HCT116 (cell line): ENCODE data around the gene CADM3. TPM values are rescaled to one million over a fixed set of nuclear protein-coding genes. Genes with fewer than 3 reads are reported as not detected.

Experiments
- ATAC-seq: fragments of 200-7000 bp; cut with Tn5 transposase; 2 replicates; pipeline ENCODE4 v1.9.1; 2020; ENCODE audit warnings: mild to moderate bottlenecking, moderate library complexity
- BruUV-seq: library from RNA; stranded (reverse); fragments of 400-500 nt; replicated peaks from 2 replicates; lab custom pipeline; 2021; lab: Mats Ljungman, UMichigan
- CTCF ChIA-PET: fragments of 300-600 bp; sonication (Branson Sonifier 250); formaldehyde crosslinking; loops from one replicate; lab custom pipeline; 2021; ENCODE audit warnings: antibody characterized with exemption; lab: Charles Lee
- POLR2A ChIA-PET: fragments of 300-600, 350-600 bp; sonication (Branson Sonifier 250); formaldehyde crosslinking; loops from one replicate; lab custom pipeline; 2021; ENCODE audit warnings: antibody characterized with exemption; lab: Charles Lee
- RAD21 ChIA-PET, 2 experiments: fragments of 300-600 bp; sonication (Branson Sonifier 250); formaldehyde crosslinking; loops; one replicate each; lab custom pipeline; 2023; ENCODE audit warnings: low total read pairs in 2 of 2; ENCODE audit not compliant: uncharacterized antibody in 2 of 2, unreplicated experiment in 2 of 2, low non-redundant PET in 1 of 2; lab: Charles Lee
- DNase-seq: peaks from one replicate; pipeline ENCODE4 v3.0.0-alpha.2; 2010; ENCODE audit warnings: low read depth, low spot score
- H2AFZ ChIP-seq: fragments of 200-600 bp; shearing (Covaris generic), sonication (generic); 2 replicates; pipeline ENCODE4 v1.6.1; 2017; ENCODE audit warnings: low read depth, mixed run types, mixed read lengths, antibody characterized with exemption, low read length; ENCODE audit not compliant: poor library complexity, severe bottlenecking
- H3K27ac ChIP-seq: 2 replicates; pipeline ENCODE4 v1.5.1; 2012; ENCODE audit warnings: low read depth, low read length
- H3K27me3 ChIP-seq: fragments of 200-600 bp; sonication (generic); 2 replicates; pipeline ENCODE4 v1.6.1; 2016; ENCODE audit warnings: mixed run types, low read length, mixed read lengths; ENCODE audit not compliant: insufficient read depth
- H3K36me3 ChIP-seq, 2 experiments: fragments of 200-500 bp in 1 of 2; fragments of 200-600 bp in 1 of 2; sonication (Bioruptor generic) in 1 of 2; sonication (generic) in 1 of 2; 2 replicates each; pipeline versions ENCODE4 v1.5.1 to v1.6.1; 2014 to 2016; ENCODE audit warnings: low read length in 2 of 2, inconsistent platforms in 1 of 2, mixed read lengths in 1 of 2, mixed run types in 1 of 2; ENCODE audit not compliant: insufficient read depth in 2 of 2, control insufficient read depth in 1 of 2
- H3K4me1 ChIP-seq, 2 experiments: fragments of 200-600 bp in 1 of 2; sonication (generic) in 1 of 2; 2 replicates each; pipeline versions ENCODE4 v1.5.1 to v1.6.1; 2012 to 2017; ENCODE audit warnings: low read length in 2 of 2, inconsistent platforms in 1 of 2, mild to moderate bottlenecking in 1 of 2, mixed read lengths in 1 of 2, mixed run types in 1 of 2, moderate library complexity in 1 of 2; ENCODE audit not compliant: insufficient read depth in 2 of 2, control insufficient read depth in 1 of 2
- H3K4me2 ChIP-seq: fragments of 200-600 bp; sonication (generic); 2 replicates; pipeline ENCODE4 v1.6.1; 2017; ENCODE audit warnings: mixed run types, low read length, mixed read lengths
- H3K4me3 ChIP-seq, 2 experiments: fragments of 200-600 bp in 1 of 2; sonication (generic) in 1 of 2; replicated peaks in 1 of 2; 2 replicates each; pipeline ENCODE4 v1.5.1; 2011 to 2016; ENCODE audit warnings: low read length in 2 of 2, control low read depth in 1 of 2, low read depth in 1 of 2, mild to moderate bottlenecking in 1 of 2, mixed read lengths in 1 of 2, mixed run types in 1 of 2
- H3K79me2 ChIP-seq: fragments of 200-600 bp; sonication (generic); 2 replicates; pipeline ENCODE4 v1.6.1; 2017; ENCODE audit warnings: mild to moderate bottlenecking, mixed run types, low read length, moderate library complexity, mixed read lengths; ENCODE audit not compliant: insufficient read depth
- H3K9ac ChIP-seq: fragments of 200-600 bp; sonication (generic); 2 replicates; pipeline ENCODE4 v1.6.1; 2016; ENCODE audit warnings: low read length, mixed read lengths
- H3K9me2 ChIP-seq: fragments of 200-600 bp; sonication (generic), shearing (Covaris generic); 2 replicates; pipeline ENCODE4 v1.6.1; 2017; ENCODE audit warnings: mixed run types, mild to moderate bottlenecking, moderate library complexity; ENCODE audit not compliant: insufficient read depth
- H3K9me3 ChIP-seq, 2 experiments: fragments of 200-500 bp in 1 of 2; fragments of 200-600 bp in 1 of 2; sonication (Bioruptor generic) in 1 of 2; sonication (generic) in 1 of 2; 2 replicates each; pipeline ENCODE4 v1.6.1; 2014 to 2017; ENCODE audit warnings: low read length in 2 of 2, mixed read lengths in 2 of 2, inconsistent platforms in 1 of 2, low read depth in 1 of 2, mild to moderate bottlenecking in 1 of 2, mixed run types in 1 of 2, moderate library complexity in 1 of 2; ENCODE audit not compliant: control insufficient read depth in 1 of 2, insufficient read depth in 1 of 2
- H4K20me1 ChIP-seq: fragments of 200-600 bp; sonication (generic), shearing (Covaris generic); 2 replicates; pipeline ENCODE4 v1.6.1; 2017; ENCODE audit warnings: mixed run types, mild to moderate bottlenecking, moderate library complexity; ENCODE audit not compliant: insufficient read depth
- ATF3 ChIP-seq: IDR thresholded peaks from 2 replicates; pipeline ENCODE4 v1.6.1; 2012
- CEBPB ChIP-seq: IDR thresholded peaks from 2 replicates; pipeline ENCODE4 v1.6.1; 2012; ENCODE audit warnings: low read depth
- CTCF ChIP-seq, 3 experiments: fragments of 200-600 bp in 1 of 3; sonication (generic) in 1 of 3; IDR thresholded peaks in 2 of 3; conservative IDR thresholded peaks in 1 of 3; 2 replicates each; pipeline ENCODE4 v1.5.1; 2012 to 2017; ENCODE audit warnings: low read depth in 2 of 3, low read length in 2 of 3, antibody characterized with exemption in 1 of 3, borderline replicate concordance in 1 of 3, control low read depth in 1 of 3, mild to moderate bottlenecking in 1 of 3, mixed read lengths in 1 of 3, mixed run types in 1 of 3, moderate library complexity in 1 of 3; ENCODE audit not compliant: insufficient read depth in 1 of 3
- EGR1 ChIP-seq: IDR thresholded peaks from 2 replicates; pipeline ENCODE4 v1.6.1; 2012; ENCODE audit warnings: low read depth
- SIN3A ChIP-seq: IDR thresholded peaks from 2 replicates; pipeline ENCODE4 v1.6.1; 2012; ENCODE audit warnings: low read depth
- SP1 ChIP-seq: IDR thresholded peaks from 2 replicates; pipeline ENCODE4 v1.6.1; 2012; ENCODE audit warnings: low read depth
- SRF ChIP-seq: IDR thresholded peaks from 2 replicates; pipeline ENCODE4 v1.6.1; 2012; ENCODE audit warnings: low read depth
- TCF7L2 ChIP-seq: IDR thresholded peaks from 2 replicates; pipeline ENCODE4 v1.7.0; 2011; ENCODE audit warnings: borderline replicate concordance, inconsistent platforms; ENCODE audit not compliant: insufficient read depth, insufficient read length; ENCODE audit errors: extremely low read depth
- YY1 ChIP-seq: IDR thresholded peaks from 2 replicates; pipeline ENCODE4 v1.6.1; 2011; ENCODE audit warnings: low read length, low read depth, moderate library complexity, mild to moderate bottlenecking; ENCODE audit not compliant: insufficient replicate concordance; ENCODE audit errors: extremely low read depth
- ZFX ChIP-seq: fragments of 450-650 bp; IDR thresholded peaks from 2 replicates; pipeline ENCODE4 v1.6.1; 2017
- intact Hi-C: fragments of 100-400 bp; cut with micrococcal nuclease; formaldehyde crosslinking; loops from 2 replicates; pipeline ENCODE4 v1.10.0; 2022
- total RNA-seq: library from RNA; stranded (reverse); gene quantifications from one replicate; pipeline ENCODE4 v1.2.1, GENCODE V29; 2021; ENCODE audit not compliant: unreplicated experiment
- TF ChIP-seq, protein P1 (sequence below): IDR thresholded peaks from 2 replicates; pipeline ENCODE4 v1.6.1; 2012

The CADM3 gene
- total RNA-seq, 1 experiment from 2014 or later, result not detected

DNA sequence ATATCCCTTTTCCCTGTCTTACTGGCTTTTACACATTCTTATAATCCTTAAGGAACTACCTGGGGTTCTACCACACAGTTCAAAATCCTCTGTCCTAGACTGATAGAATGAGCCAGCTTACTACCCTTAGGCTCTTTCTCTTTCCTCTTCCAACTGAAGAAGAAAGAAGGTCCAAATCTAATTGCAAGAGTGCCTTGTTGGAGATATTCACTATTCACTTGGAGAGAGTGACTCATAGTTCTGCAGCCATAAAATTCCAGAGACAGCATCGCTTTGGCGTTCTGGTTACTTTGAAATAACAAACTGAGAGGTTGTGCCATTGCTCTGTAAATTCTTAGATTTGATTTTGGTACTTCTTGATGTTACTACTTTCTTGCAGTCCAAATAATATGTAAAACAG lies 4.2 kb downstream of the CADM3 start:
- H3K27ac ChIP-seq, result no peak overlapping the region
- no peak overlapping the region for H3K9ac ChIP-seq
- TF ChIP-seq TCF7L2, result no peak
- no peak for TF ChIP-seq EGR1
- no peak for TF ChIP-seq SP1
- TF ChIP-seq ZFX, result no peak
- no peak for TF ChIP-seq SIN3A
- TF ChIP-seq CEBPB, result no peak
- no peak for TF ChIP-seq ATF3
- TF ChIP-seq, protein P1, sequence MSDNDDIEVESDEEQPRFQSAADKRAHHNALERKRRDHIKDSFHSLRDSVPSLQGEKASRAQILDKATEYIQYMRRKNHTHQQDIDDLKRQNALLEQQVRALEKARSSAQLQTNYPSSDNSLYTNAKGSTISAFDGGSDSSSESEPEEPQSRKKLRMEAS, result no peak
- no peak for TF ChIP-seq YY1
- no peak for TF ChIP-seq SRF
- TF ChIP-seq CTCF (IDR thresholded peaks at IDR 0.05 in 2 of 3, conservative IDR thresholded peaks at IDR 0.05 in 1 of 3; ENCODE audit: borderline replicate concordance in 1 of 3, insufficient read depth in 1 of 3, low read depth in 2 of 3, low read length in 2 of 3), result no peak
- intact Hi-C loops, result no loop called here
- H3K4me1 ChIP-seq, result no peaks in the 10 kb centered on the region
- ChIA-PET CTCF (no interaction called here), RAD21 (no interaction called here), POLR2A (no interaction called here)
- BruUV-seq, result no TSS peak
- no peak overlapping the region for H2AFZ ChIP-seq
- H3K36me3 ChIP-seq, result no peaks in the 10 kb centered on the region
- no peak overlapping the region for H3K4me3 ChIP-seq
- no peaks in the 10 kb centered on the region for H3K79me2 ChIP-seq
- H3K9me2 ChIP-seq, result no peaks in the 10 kb centered on the region
- DNase-seq, result no peak
- no peak overlapping the region for H3K4me2 ChIP-seq
- no peaks in the 10 kb centered on the region for H3K9me3 ChIP-seq
- no peaks in the 10 kb centered on the region for H4K20me1 ChIP-seq
- peaks cover 19% of the 10 kb centered on the region for H3K27me3 ChIP-seq
- ATAC-seq, result no peak
